Measurements from ENCODE around the gene MITD1.
"Not testable (repeated sequence)": the region's sequence is repeated elsewhere in the genome, so short reads cannot be mapped to it uniquely, and the experiment has no call there.

The MITD1 gene

DNA sequence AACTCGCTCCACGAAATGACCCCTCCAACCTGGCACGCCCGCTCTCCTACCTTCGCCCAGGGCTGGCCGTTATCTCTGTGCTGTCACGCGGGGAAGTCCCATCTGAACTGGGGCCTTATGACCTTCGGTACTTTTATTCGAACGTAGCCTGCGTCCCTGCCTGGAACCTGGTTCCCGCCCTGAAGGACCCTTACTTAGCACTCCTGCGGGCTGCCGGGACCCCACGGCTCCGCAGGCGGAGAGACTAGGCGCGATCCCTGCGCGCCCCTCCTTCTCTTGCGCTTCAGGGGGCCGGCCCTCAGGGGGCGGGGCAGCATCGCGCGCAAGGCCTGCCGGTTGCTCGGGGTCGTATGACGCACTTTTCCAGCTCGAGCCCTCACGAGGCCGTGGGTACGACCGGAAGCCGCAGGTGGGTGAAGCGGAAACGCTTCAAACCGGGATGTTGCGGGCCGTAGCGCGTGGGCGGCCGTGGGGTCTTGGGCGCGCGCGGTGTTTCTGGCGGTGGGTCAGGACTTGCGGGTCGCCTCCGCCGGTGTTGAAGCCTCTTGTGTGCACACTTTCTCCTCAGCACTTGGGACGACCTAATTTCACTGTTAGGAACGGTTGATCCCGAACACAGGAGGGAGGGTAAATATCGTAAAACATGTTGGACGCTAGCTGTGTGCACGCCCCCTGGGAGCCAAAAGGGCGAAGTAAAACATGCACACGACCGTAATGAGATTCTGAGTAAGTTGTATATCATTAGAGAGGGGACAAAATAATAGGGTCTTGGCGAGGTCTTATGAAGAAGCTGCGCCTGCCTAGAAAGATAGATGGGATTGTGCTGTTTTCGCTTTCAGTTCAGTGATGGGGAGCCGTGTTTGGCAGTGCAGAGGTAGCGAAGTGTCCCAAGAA is 26.0 kb downstream of the MITD1 start, which contains the start of the genes LIPT1 and TSGA10:
Gene LIPT1, plus strand, starts transcription at position 325 of the 894 bp plus-strand sequence. CDS start 6,991 bp downstream, outside the sequence.
Gene TSGA10, minus strand, starts transcription at position 300 of the 894 bp plus-strand sequence. CDS start 45,503 bp downstream, outside the sequence.
- peak; percentile 87 to 90 for DNase-seq

- no peak for DNase-seq
Observed at GRCh38 chr2:99153921-99154604, 26.8 kb downstream of the MITD1 start.

DNA sequence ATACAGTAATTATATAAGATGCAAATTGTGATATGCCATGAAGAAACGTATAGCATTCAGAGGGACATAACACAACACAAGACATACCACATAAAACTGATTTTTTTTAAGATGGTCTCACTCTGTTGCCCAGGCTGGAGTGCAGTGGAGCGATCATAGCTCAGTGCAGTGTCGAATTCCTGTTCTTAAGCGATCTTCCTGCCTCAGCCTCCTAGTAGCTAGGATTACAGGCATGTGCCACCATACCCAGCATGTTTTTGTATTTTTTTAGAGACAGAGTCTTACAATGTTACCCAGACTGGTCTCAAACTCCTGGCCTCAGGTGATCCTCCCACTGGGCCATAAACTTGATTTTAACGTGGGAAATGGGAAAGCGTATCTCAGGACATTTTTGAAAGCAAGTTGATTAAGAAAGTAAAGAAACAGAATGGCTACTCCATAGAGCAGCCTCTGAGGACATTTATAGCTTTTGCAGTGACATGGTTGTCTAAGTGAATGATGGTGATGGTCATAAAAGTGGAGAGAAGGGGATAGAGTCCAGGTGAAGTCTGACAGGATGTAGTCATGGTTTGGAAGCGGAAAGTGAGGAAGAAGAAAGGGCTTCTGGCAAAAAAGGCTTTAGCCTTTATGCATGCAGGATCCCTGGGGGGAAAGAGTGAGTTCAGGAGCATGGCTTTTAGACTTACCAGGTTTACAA is 28.5 kb downstream of the MITD1 start:
- DNase-seq: no peak

GRCh38 chr2:99150706-99151105 is 30.2 kb downstream of the MITD1 start:
- no peak for DNase-seq

DNA sequence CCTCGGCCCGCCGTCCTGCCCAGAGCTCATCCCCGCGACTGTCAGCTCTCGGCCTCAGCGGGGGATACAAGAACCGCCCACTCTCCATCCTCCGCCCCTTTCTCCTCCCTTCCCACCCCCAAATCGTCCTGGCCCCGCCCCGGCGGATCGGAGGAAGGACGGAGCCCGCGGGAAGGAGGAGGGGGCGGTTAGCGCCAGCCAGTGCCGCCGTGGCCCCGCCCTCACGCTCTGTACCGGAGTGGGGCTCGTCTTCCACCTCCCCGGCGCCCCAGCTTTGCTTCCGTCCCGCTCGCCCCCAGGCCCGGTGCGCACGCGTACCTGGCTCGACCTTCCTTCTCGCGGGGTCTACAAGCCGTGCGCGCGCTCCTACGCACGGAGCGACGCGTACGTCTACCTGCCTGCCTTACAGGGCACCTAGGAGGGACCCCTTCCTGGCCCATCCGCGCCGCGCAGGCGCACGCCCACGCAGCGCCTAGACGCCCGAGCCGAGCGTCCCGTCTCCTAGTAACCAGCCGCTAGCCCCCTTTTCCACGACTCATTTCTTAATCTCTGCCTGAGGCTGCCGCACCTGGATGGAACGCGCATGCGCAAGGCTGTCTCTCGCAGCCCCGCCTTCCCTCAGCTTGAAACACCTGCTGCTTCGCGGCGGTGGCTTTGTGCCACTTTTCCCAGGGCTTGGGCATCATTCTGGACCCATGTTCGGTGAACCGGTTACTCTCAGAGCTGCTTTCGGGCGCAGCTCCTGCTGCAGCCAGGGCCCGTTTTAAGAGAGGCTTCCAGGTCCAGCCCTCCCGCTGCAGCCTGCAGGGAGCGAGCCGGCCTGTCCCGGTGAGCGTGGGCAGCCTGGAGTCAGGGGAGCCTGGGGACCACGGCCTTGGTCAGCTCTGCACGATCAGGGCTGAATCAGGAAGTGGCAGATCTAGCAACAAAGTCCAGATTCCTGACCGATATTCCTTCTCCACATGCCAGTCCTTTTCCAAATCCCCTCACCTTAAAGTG is 39.4 kb downstream of the MITD1 start, which contains the start of gene C2orf15:
Gene C2orf15, plus strand, starts transcription at position 598 of the 999 bp plus-strand sequence. CDS start 8,852 bp downstream, outside the sequence.
- DNase-seq: peak; percentile 95

DNA sequence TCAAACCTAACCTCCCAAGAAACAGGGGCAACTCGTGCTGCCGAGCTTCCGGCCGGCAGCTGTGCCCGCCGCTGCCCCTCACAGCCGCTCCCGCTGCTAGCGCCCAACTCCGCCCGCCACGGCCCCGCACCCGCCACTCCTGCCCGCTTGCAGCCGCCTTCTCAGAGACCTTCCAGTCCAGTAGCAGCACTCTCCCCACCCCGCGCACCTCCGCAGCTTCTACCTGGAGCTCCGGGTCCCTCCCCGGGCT is 40.1 kb downstream of the MITD1 start:
- DNase-seq: peak in 1 of 2 experiments; percentile 59

DNA sequence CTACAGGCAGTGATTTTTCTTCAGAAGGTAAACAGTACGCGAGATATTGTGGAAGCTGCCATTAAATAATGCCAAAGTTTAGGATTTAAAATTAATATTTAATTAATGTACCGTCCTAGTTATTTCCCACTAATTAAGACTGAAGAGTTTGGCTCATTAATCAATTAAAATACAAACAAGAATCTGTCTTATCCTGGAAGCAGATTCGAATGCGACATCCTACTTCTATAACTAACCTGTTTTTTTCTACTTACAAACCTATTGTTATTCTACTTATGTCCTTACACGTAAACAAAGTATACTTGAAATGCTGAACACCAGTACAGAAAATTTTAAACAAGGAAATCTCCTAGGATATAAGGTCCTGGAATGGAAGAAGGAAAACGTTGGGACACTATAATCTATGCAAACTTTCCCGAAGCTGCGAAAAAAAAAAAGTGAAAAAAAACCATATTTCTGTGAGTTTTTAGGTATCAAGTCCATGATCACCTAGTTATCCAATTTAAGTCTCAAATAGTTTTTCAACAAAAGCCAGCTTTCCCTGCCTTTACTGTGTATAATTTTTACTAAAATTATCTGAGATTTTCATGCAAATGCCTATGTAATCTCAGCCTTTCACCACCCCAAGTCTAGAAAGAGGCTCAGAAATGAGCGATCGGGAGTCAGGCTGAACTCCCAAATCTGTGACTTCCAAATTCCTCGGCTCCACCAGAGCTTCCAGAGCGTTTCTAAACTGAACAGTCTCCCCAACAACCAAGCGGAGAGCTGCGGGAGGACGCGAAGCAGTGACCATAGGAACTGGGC is 40.6 kb downstream of the MITD1 start:
- DNase-seq: no peak

DNA sequence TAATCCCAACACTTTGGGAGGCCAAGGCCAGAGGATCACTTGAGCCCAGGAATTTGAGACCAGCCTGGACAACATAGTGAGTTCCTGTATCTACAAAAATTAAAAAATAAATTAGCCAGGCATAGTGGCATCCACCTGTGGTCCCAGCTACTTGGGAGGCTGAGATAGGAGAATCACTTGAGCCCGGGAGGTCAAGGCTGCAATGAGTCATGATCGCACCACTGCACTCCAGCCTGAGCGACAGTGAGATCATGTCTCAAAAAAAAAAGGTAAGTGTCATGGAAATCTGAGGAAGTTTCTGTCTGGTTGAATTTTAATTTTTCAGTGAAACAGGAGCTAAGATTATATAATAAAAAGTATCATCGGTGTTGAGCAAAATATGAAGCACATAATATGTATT is 41.9 kb downstream of the MITD1 start:
- no peak for DNase-seq

- DNase-seq: not testable (repeated sequence)
Observed at GRCh38 chr2:99135044-99135556, 45.8 kb downstream of the MITD1 start.

GRCh38 chr2:99127981-99128380 is 52.9 kb downstream of the MITD1 start:
- no peak for DNase-seq

All from NCI-H1930 (cell line).